Epithelial cell of esophagus (primary cell): ENCODE results near the gene HSPB7.
"Not testable (repeated sequence)": the region's sequence is repeated elsewhere in the genome, so short reads cannot be mapped to it uniquely, and the experiment has no call there.

Experiments
- DNase-seq: peaks from one replicate; pipeline ENCODE4 v3.0.0; 2010; ENCODE audit warnings: low read depth
- H3K4me3 ChIP-seq: 2 replicates; pipeline ENCODE4 v1.5.1; 2011; ENCODE audit warnings: mild to moderate bottlenecking, low read length, control low read depth
- CTCF ChIP-seq: IDR thresholded peaks from 2 replicates; pipeline ENCODE4 v1.5.1; 2011; ENCODE audit warnings: low read depth, mild to moderate bottlenecking, low read length, control low read depth, inconsistent platforms; ENCODE audit not compliant: insufficient read depth; ENCODE audit errors: missing control alignments

Gene HSPB7

GRCh38 chr1:16063226-16063829, 45.5 kb upstream of the HSPB7 start:
- DNase-seq: no peak
- H3K4me3 ChIP-seq: no peak overlapping the region

GRCh38 chr1:16062687-16063075, 44.8 kb upstream of the HSPB7 start:
- not testable (repeated sequence) for DNase-seq, H3K4me3 ChIP-seq

More at GRCh38 chr1:16063226-16063829, 45.5 kb upstream of the HSPB7 start:
- TF ChIP-seq CTCF: no peak

GRCh38 chr1:16061989-16062686, 44.3 kb upstream of the HSPB7 start:
- not testable (repeated sequence) for H3K4me3 ChIP-seq, DNase-seq

- H3K4me3 ChIP-seq: no peak overlapping the region
- peak; percentile 13 for DNase-seq
- TF ChIP-seq CTCF: no peak
Measured at GRCh38 chr1:16061266-16061665, 43.4 kb upstream of the HSPB7 start.

- DNase-seq, H3K4me3 ChIP-seq: not testable (repeated sequence)
Measured at GRCh38 chr1:16058394-16059120, 40.7 kb upstream of the HSPB7 start.

- not testable (repeated sequence) for H3K4me3 ChIP-seq, DNase-seq
Measured at GRCh38 chr1:16057314-16057915, 39.6 kb upstream of the HSPB7 start.

- not testable (repeated sequence) for DNase-seq, H3K4me3 ChIP-seq
Measured at GRCh38 chr1:16056521-16056912, 38.7 kb upstream of the HSPB7 start.

- H3K4me3 ChIP-seq: no peak overlapping the region
- peak; percentile 91 for DNase-seq
- peak; percentile 96 for TF ChIP-seq CTCF
Measured at GRCh38 chr1:16055613-16056520, 38.0 kb upstream of the HSPB7 start.
